H1 (cell line): ENCODE data around the gene FADS2. TPM values are rescaled to one million over a fixed set of nuclear protein-coding genes. Genes with fewer than 3 reads are reported as not detected.

Experiments
- CTCF ChIA-PET: fragments of 300-600 bp; sonication (Branson Sonifier 250); formaldehyde crosslinking; loops from one replicate; lab custom pipeline; 2021; ENCODE audit not compliant: partially characterized antibody; lab: Charles Lee
- POLR2A ChIA-PET: fragments of 300-600 bp; sonication (Branson Sonifier 250); formaldehyde crosslinking; loops from one replicate; lab custom pipeline; 2021; ENCODE audit warnings: inconsistent platforms; ENCODE audit not compliant: partially characterized antibody; lab: Charles Lee
- DNase-seq, 2 experiments: peaks; one replicate each; pipeline versions ENCODE4 v3.0.0 to v3.0.0-alpha.2; 2010 to 2022; ENCODE audit warnings: low spot score in 2 of 2, low read depth in 1 of 2, mixed read lengths in 1 of 2
- FAIRE-seq: peaks from 2 replicates; lab custom pipeline; 2011; peaks lifted over from hg19 to GRCh38; lab: Jason Lieb, UNC
- H2AFZ ChIP-seq: 2 replicates; pipeline ENCODE4 v1.8.1; 2012; ENCODE audit warnings: low read length, inconsistent platforms
- H2AK5ac ChIP-seq: 2 replicates; pipeline ENCODE4 v1.6.1; 2013; ENCODE audit warnings: low read depth, low read length
- H2BK120ac ChIP-seq: replicated peaks from 2 replicates; pipeline ENCODE3; 2013; ENCODE audit warnings: low read depth, low read length, inconsistent platforms
- H2BK12ac ChIP-seq: 2 replicates; pipeline ENCODE4 v1.6.1; 2013; ENCODE audit warnings: low read depth, low read length
- H2BK15ac ChIP-seq: 2 replicates; pipeline ENCODE4 v1.6.1; 2013; ENCODE audit warnings: low read length
- H2BK20ac ChIP-seq: 2 replicates; pipeline ENCODE4 v1.6.1; 2013; ENCODE audit warnings: low read length
- H2BK5ac ChIP-seq: 2 replicates; pipeline ENCODE4 v1.6.1; 2013; ENCODE audit warnings: low read depth, low read length
- H3K14ac ChIP-seq: 2 replicates; pipeline ENCODE4 v1.6.1; 2013; ENCODE audit warnings: inconsistent platforms; ENCODE audit not compliant: insufficient read length
- H3K18ac ChIP-seq: 2 replicates; pipeline ENCODE4 v1.6.1; 2013; ENCODE audit warnings: low read length; ENCODE audit errors: extremely low read depth
- H3K23ac ChIP-seq: 2 replicates; pipeline ENCODE4 v1.6.1; 2013; ENCODE audit warnings: inconsistent platforms; ENCODE audit not compliant: insufficient read length
- H3K23me2 ChIP-seq: 2 replicates; pipeline ENCODE4 v1.6.1; 2013; ENCODE audit warnings: low read depth, low read length
- H3K27ac ChIP-seq: 2 replicates; pipeline ENCODE4 v1.6.1; 2011; ENCODE audit warnings: low read depth, low read length, inconsistent platforms
- H3K27me3 ChIP-seq, 4 experiments: replicated peaks in 1 of 4; 1 replicate in 1 of 4; 2 replicates in 3 of 4; pipeline versions ENCODE4 v1.6.1 to v1.8.1; 2011 to 2013; ENCODE audit warnings: low read length in 3 of 4, mild to moderate bottlenecking in 3 of 4, inconsistent platforms in 2 of 4, mixed read lengths in 2 of 4, moderate library complexity in 1 of 4; ENCODE audit not compliant: control insufficient read depth in 3 of 4, insufficient read depth in 3 of 4; ENCODE audit errors: extremely low read depth in 1 of 4
- H3K36me3 ChIP-seq, 4 experiments: 2 replicates each; pipeline versions ENCODE4 v1.6.1 to v1.8.1; 2011 to 2013; ENCODE audit warnings: mild to moderate bottlenecking in 4 of 4, low read length in 3 of 4, moderate library complexity in 2 of 4, control low read depth in 1 of 4, inconsistent platforms in 1 of 4; ENCODE audit not compliant: insufficient read depth in 4 of 4, control insufficient read depth in 2 of 4
- H3K4ac ChIP-seq: replicated peaks from 2 replicates; pipeline ENCODE3; 2013; ENCODE audit warnings: low read length, low read depth, mixed read lengths, inconsistent platforms; ENCODE audit not compliant: insufficient read length
- H3K4me1 ChIP-seq, 4 experiments: replicated peaks in 1 of 4; 1 replicate in 1 of 4; 2 replicates in 3 of 4; pipeline versions ENCODE4 v1.6.1 to v1.8.1; 2011 to 2013; ENCODE audit warnings: low read length in 3 of 4, inconsistent platforms in 2 of 4, mixed read lengths in 1 of 4; ENCODE audit not compliant: insufficient read depth in 4 of 4, control insufficient read depth in 3 of 4
- H3K4me2 ChIP-seq, 2 experiments: 2 replicates each; pipeline versions ENCODE4 v1.6.1 to v1.8.1; 2011 to 2013; ENCODE audit warnings: low read depth in 2 of 2, low read length in 2 of 2, control low read depth in 1 of 2, inconsistent platforms in 1 of 2, mild to moderate bottlenecking in 1 of 2; ENCODE audit not compliant: insufficient read depth in 1 of 2
- H3K4me3 ChIP-seq, 4 experiments: fragments of 200-600, 300-600 bp in 1 of 4; sonication (generic), shearing (Covaris generic), sonication (Bioruptor Twin) in 1 of 4; 2 replicates each; pipeline versions ENCODE4 v1.5.1 to v1.8.1; 2011 to 2016; ENCODE audit warnings: low read length in 4 of 4, low read depth in 3 of 4, control low read depth in 2 of 4, inconsistent platforms in 2 of 4, mild to moderate bottlenecking in 2 of 4, mixed read lengths in 1 of 4, moderate library complexity in 1 of 4; ENCODE audit not compliant: insufficient read depth in 2 of 4; ENCODE audit errors: extremely low read depth in 1 of 4
- H3K56ac ChIP-seq: replicated peaks from 2 replicates; pipeline ENCODE3; 2013; ENCODE audit warnings: low read depth, mild to moderate bottlenecking, mixed read lengths, low read length, inconsistent platforms; ENCODE audit not compliant: insufficient read length
- H3K79me1 ChIP-seq: 2 replicates; pipeline ENCODE4 v1.6.1; 2013; ENCODE audit warnings: low read depth, low read length, control low read depth
- H3K79me2 ChIP-seq, 2 experiments: 2 replicates each; pipeline versions ENCODE4 v1.6.1 to v1.8.1; 2012 to 2013; ENCODE audit warnings: low read length in 2 of 2, mild to moderate bottlenecking in 2 of 2, inconsistent platforms in 1 of 2; ENCODE audit not compliant: insufficient read depth in 2 of 2, control insufficient read depth in 1 of 2
- H3K9ac ChIP-seq, 4 experiments: replicated peaks in 1 of 4; 1 replicate in 1 of 4; 2 replicates in 3 of 4; pipeline versions ENCODE4 v1.6.1 to v1.8.1; 2011 to 2013; ENCODE audit warnings: low read depth in 3 of 4, low read length in 3 of 4, control low read depth in 2 of 4, mild to moderate bottlenecking in 2 of 4, moderate library complexity in 2 of 4, inconsistent platforms in 1 of 4; ENCODE audit errors: extremely low read depth in 1 of 4
- H3K9me3 ChIP-seq, 2 experiments: 2 replicates each; pipeline versions ENCODE4 v1.6.1 to v1.8.1; 2012 to 2013; ENCODE audit warnings: mild to moderate bottlenecking in 2 of 2, moderate library complexity in 2 of 2, control low read depth in 1 of 2, inconsistent platforms in 1 of 2, low read depth in 1 of 2, low read length in 1 of 2, mixed read lengths in 1 of 2; ENCODE audit not compliant: insufficient read depth in 2 of 2
- H4K20me1 ChIP-seq, 2 experiments: replicated peaks in 1 of 2; 2 replicates each; pipeline versions ENCODE3 to v1.8.1; 2011 to 2013; ENCODE audit warnings: inconsistent platforms in 2 of 2, low read length in 2 of 2, mild to moderate bottlenecking in 1 of 2; ENCODE audit not compliant: insufficient read depth in 2 of 2, control insufficient read depth in 1 of 2
- H4K5ac ChIP-seq: 2 replicates; pipeline ENCODE4 v1.6.1; 2013; ENCODE audit warnings: low read length, low read depth, mixed read lengths, inconsistent platforms; ENCODE audit not compliant: insufficient read length
- H4K8ac ChIP-seq: 2 replicates; pipeline ENCODE4 v1.8.0; 2013; ENCODE audit warnings: mild to moderate bottlenecking, moderate library complexity, low read length, inconsistent platforms; ENCODE audit not compliant: insufficient read depth; ENCODE audit errors: extremely low read depth
- H4K91ac ChIP-seq: replicated peaks from 2 replicates; pipeline ENCODE3; 2013; ENCODE audit warnings: low read length, mixed read lengths, inconsistent platforms; ENCODE audit not compliant: insufficient read length
- CHD2 ChIP-seq: IDR thresholded peaks from 2 replicates; pipeline ENCODE4 v1.6.1; 2012; ENCODE audit warnings: low read length, improper control_type of control experiment
- CTBP2 ChIP-seq: IDR thresholded peaks from 2 replicates; pipeline ENCODE4 v1.7.0; 2011; ENCODE audit warnings: borderline replicate concordance, mild to moderate bottlenecking, moderate library complexity, mixed read lengths, low read length; ENCODE audit not compliant: insufficient read depth, insufficient read length
- FOSL1 ChIP-seq: IDR thresholded peaks from 2 replicates; pipeline ENCODE4 v1.6.1; 2011; ENCODE audit warnings: mild to moderate bottlenecking, low read depth, low read length, moderate library complexity; ENCODE audit not compliant: insufficient read depth
- RFX5 ChIP-seq: IDR thresholded peaks from 2 replicates; pipeline ENCODE4 v1.6.1; 2011; ENCODE audit warnings: low read depth, low read length, improper control_type of control experiment, borderline replicate concordance
- SP1 ChIP-seq: IDR thresholded peaks from 2 replicates; pipeline ENCODE4 v1.6.1; 2011; ENCODE audit warnings: low read depth, low read length
- TAF7 ChIP-seq: optimal IDR thresholded peaks from 2 replicates; pipeline ENCODE3; 2011; ENCODE audit warnings: low read depth, mild to moderate bottlenecking, inconsistent platforms, low read length, moderate library complexity, borderline replicate concordance
- WGBS, 2 experiments: shearing (Covaris generic) in 1 of 2; methylation state at CpG; one replicate each; pipeline versions ENCODE4 v1.1.6 to v1.1.7; 2013 to 2015; ENCODE audit warnings: low lambda C conversion rate in 2 of 2, mixed read lengths in 2 of 2, inconsistent platforms in 1 of 2, low coverage in 1 of 2, missing lambda C conversion rate in 1 of 2; ENCODE audit not compliant: insufficient replicate concordance in 2 of 2, insufficient coverage in 1 of 2, insufficient read length in 1 of 2; ENCODE audit errors: extremely low coverage in 1 of 2, missing lambda C conversion rate in 1 of 2; 5-methylcytosine and 5-hydroxymethylcytosine counted together
- polyA plus RNA-seq, 7 experiments: library from polyadenylated mRNA; depleted of rRNA in 3 of 7; stranded (reverse) in 5 of 7; unstranded in 2 of 7; fragments of >200 nt in 5 of 7; fragments of 200-250 nt in 2 of 7; gene quantifications; 1 replicate in 5 of 7; 2 replicates in 1 of 7; 4 replicates in 1 of 7; pipeline versions ENCODE4 v1.2.1 to v1.2.3, GENCODE V29; 2011 to 2013; ENCODE audit warnings: missing spikeins in 2 of 7, mixed read lengths in 2 of 7
- total RNA-seq: library from RNA; stranded (reverse); fragmentation: NEBNext Ultra II Directional; extraction: Animal tissue kit (Norgen Biotek cat#: 25700); gene quantifications from 2 replicates; pipeline ENCODE4 v1.2.1, GENCODE V29; 2021
- TF ChIP-seq, protein P1 (sequence below): IDR thresholded peaks from 2 replicates; pipeline ENCODE4 v1.6.1; 2011; ENCODE audit warnings: low read depth, mild to moderate bottlenecking, low read length; ENCODE audit not compliant: insufficient read depth

Gene FADS2
- total and polyA plus RNA-seq, 2 of the 8 experiments (the other 6 are each of a cell fraction or from before 2014, with no cell fraction given), result 499 to 701 TPM

DNA sequence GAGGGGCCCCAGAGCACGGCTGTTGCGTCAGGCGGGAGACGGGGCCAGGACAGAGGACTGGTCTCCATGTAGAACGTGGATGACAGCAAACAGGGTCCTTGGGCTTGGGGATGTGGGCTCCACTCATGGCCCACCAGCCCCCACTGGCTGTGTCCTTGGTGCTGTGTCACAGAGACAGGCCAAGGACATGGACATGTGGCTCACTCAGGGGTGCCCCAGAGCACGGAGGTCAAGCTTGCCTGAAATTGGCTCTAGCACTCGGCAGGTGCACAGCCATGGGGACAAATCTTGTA is 14.4 kb downstream of the FADS2 start:
- no peak for TF ChIP-seq SP1
- TF ChIP-seq CHD2, result no peak
- no peak for TF ChIP-seq FOSL1
- no peak for TF ChIP-seq RFX5
- TF ChIP-seq, protein P1, sequence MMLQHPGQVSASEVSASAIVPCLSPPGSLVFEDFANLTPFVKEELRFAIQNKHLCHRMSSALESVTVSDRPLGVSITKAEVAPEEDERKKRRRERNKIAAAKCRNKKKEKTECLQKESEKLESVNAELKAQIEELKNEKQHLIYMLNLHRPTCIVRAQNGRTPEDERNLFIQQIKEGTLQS, result no peak
- TF ChIP-seq CTBP2, result no peak
- no peak for TF ChIP-seq TAF7
- Histone ChIP-seq H3K9ac (no peak overlapping the region), H3K4me2 (no peak overlapping the region), H3K18ac (no peak overlapping the region), H2BK20ac (no peak overlapping the region), H4K5ac (no peak overlapping the region), H3K27me3 (no peaks in the 10 kb centered on the region; a peak in 1 of 7 replicates), H3K14ac (no peak overlapping the region), H3K27ac (no peak overlapping the region), H3K36me3 (peaks cover 30 to 93% (median 68%) of the 10 kb centered on the region in 4 experiments), H3K23me2 (no peaks in the 10 kb centered on the region), H2BK15ac (no peak overlapping the region), H2BK120ac (no peak overlapping the region), H2AFZ (no peak overlapping the region), H4K91ac (no peak overlapping the region), H3K79me2 (peaks cover 0 to 5% of the 10 kb centered on the region in 2 experiments; a peak in 2 of 4 replicates), H3K9me3 (no peaks in the 10 kb centered on the region), H3K4ac (no peak overlapping the region), H3K4me3 (no peak overlapping the region), H3K4me1 (no peaks in the 10 kb centered on the region; a peak in 1 of 7 replicates), H3K56ac (no peak overlapping the region), H2BK12ac (no peak overlapping the region), H4K20me1 (peaks cover 10 to 22% of the 10 kb centered on the region in 2 experiments), H3K23ac (no peak overlapping the region), H3K79me1 (peaks cover 7% of the 10 kb centered on the region; the same call in 1 of the 2 replicates), H2AK5ac (no peak overlapping the region), H4K8ac (peak overlapping the region; percentile 68; the same call in 1 of the 2 replicates), H2BK5ac (no peak overlapping the region)
- DNase-seq (no peak), FAIRE-seq (no peak)
- 95% methylated on average over 7 of the region's 7 CpGs; no CpG with 5 or more reads in 1 of the 2 experiments for WGBS, 2 experiments
- CTCF ChIA-PET, result interaction anchor here (1.0 kb wide), 1 partner anchor 35 kb away, joined by 4 read pairs; no protein-coding TSS in a partner anchor
- POLR2A ChIA-PET, result interaction anchor here (1.0 to 4.5 kb wide), 6 partner anchors 8 to 50 kb away, joined by 3 to 28 read pairs (median 5); partner anchors contain the start of genes FADS2 and TMEM258
